KG1 (cell line): Measurements from ENCODE around the gene PRRT4.

Experiments used
- DNase-seq: peaks from one replicate; lab custom pipeline; 2025; lab: John Stamatoyannopoulos, UW

Gene PRRT4

GRCh38 chr7:128343554-128344430 is 17.7 kb downstream of the PRRT4 start, which contains the start of gene RBM28:
RBM28 (minus strand) TSS chr7:128343908; CDS start chr7:128343793, 115 bp downstream.
- DNase-seq: peak; percentile 62

- DNase-seq: no peak
These were observed 19.8 kb downstream of the PRRT4 start for GRCh38 chr7:128341733-128342132.

GRCh38 chr7:128335730-128336129 is 25.8 kb downstream of the PRRT4 start:
- no peak for DNase-seq

GRCh38 chr7:128324368-128324680 is 37.2 kb downstream of the PRRT4 start:
- no peak for DNase-seq

- no peak for DNase-seq
These were observed 37.8 kb downstream of the PRRT4 start for GRCh38 chr7:128323459-128324367.

GRCh38 chr7:128323040-128323439 is 38.5 kb downstream of the PRRT4 start:
- DNase-seq: no peak

- DNase-seq: no peak
These were observed 39.3 kb downstream of the PRRT4 start for GRCh38 chr7:128322040-128322643.

- no peak for DNase-seq
These were observed 40.5 kb downstream of the PRRT4 start for GRCh38 chr7:128321044-128321422.

- no peak for DNase-seq
These were observed 42.8 kb downstream of the PRRT4 start for GRCh38 chr7:128318691-128319090.

GRCh38 chr7:128311013-128311412 is 50.5 kb downstream of the PRRT4 start:
- DNase-seq: no peak

- DNase-seq: no peak
These were observed 51.0 kb downstream of the PRRT4 start for GRCh38 chr7:128310499-128310898.

GRCh38 chr7:128309976-128310375 is 51.5 kb downstream of the PRRT4 start:
- DNase-seq: no peak

- DNase-seq: no peak
These were observed 52.4 kb downstream of the PRRT4 start for GRCh38 chr7:128309124-128309523.

GRCh38 chr7:128307061-128307460 is 54.4 kb downstream of the PRRT4 start:
- DNase-seq: no peak

GRCh38 chr7:128304212-128304611 is 57.3 kb downstream of the PRRT4 start:
- DNase-seq: no peak

- no peak for DNase-seq
These were observed 57.8 kb downstream of the PRRT4 start for GRCh38 chr7:128303643-128304042.

GRCh38 chr7:128303133-128303532 is 58.4 kb downstream of the PRRT4 start:
- DNase-seq: no peak

- no peak for DNase-seq
These were observed 59.4 kb downstream of the PRRT4 start for GRCh38 chr7:128302139-128302538.
